ENCODE results near the gene KLK3.

The KLK3 gene

GRCh38 chr19:50898018-50898417 lies 43.3 kb downstream of the KLK3 start:
- TF ChIP-seq CTCF (IDR thresholded peaks at IDR 0.05), result no peak

GRCh38 chr19:50899569-50899968 lies 44.9 kb downstream of the KLK3 start:
- TF ChIP-seq CTCF (IDR thresholded peaks at IDR 0.05), result no peak

GRCh38 chr19:50902640-50903039 lies 47.9 kb downstream of the KLK3 start:
- TF ChIP-seq CTCF (IDR thresholded peaks at IDR 0.05), result no peak

GRCh38 chr19:50906217-50906616 lies 51.5 kb downstream of the KLK3 start:
- TF ChIP-seq CTCF (IDR thresholded peaks at IDR 0.05), result peak; percentile 60; the same call in 1 of the 2 replicates

GRCh38 chr19:50908336-50908735 lies 53.6 kb downstream of the KLK3 start:
- TF ChIP-seq CTCF (IDR thresholded peaks at IDR 0.05), result no peak

GRCh38 chr19:50909240-50910070 lies 54.7 kb downstream of the KLK3 start:
- no peak for TF ChIP-seq CTCF (IDR thresholded peaks at IDR 0.05)
